Measurements from ENCODE around the gene OSBPL10.

DNA sequence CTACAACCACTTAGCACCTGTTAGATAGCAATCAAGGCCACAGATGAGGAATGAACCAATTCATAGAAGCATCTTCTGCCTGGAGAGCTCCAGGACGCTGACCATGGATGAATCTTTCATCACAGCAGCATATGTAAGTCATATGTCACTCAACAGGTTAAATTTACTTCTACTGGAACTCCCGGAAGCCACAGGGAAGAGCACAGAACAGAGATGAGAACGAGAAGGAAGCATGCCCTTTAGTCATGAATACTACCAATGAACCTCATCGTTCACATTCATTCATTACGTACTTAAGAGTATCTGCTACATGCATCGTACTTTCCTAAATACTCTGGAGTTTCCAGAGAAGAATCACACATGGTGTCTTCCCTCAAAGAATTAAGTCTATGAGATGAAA is 255.5 kb downstream of the OSBPL10 start:
- TF ChIP-seq, protein P1, sequence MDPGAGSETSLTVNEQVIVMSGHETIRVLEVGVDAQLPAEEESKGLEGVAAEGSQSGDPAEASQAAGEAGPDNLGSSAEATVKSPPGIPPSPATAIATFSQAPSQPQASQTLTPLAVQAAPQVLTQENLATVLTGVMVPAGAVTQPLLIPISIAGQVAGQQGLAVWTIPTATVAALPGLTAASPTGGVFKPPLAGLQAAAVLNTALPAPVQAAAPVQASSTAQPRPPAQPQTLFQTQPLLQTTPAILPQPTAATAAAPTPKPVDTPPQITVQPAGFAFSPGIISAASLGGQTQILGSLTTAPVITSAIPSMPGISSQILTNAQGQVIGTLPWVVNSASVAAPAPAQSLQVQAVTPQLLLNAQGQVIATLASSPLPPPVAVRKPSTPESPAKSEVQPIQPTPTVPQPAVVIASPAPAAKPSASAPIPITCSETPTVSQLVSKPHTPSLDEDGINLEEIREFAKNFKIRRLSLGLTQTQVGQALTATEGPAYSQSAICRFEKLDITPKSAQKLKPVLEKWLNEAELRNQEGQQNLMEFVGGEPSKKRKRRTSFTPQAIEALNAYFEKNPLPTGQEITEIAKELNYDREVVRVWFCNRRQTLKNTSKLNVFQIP (CRISPR knock-in tag; IDR thresholded peaks at IDR 0.05; ENCODE audit: borderline replicate concordance, low read depth), result no peak
- TF ChIP-seq CSDC2 (CRISPR knock-in tag; IDR thresholded peaks at IDR 0.05) (no peak), OSR1 (CRISPR knock-in tag; IDR thresholded peaks at IDR 0.05) (no peak), SNAI2 (CRISPR knock-in tag; IDR thresholded peaks at IDR 0.05) (no peak), ZC3H10 (CRISPR knock-in tag; IDR thresholded peaks at IDR 0.05) (no peak), ZFP30 (CRISPR knock-in tag; IDR thresholded peaks at IDR 0.05) (no peak)
- TF ChIP-seq, protein P2, sequence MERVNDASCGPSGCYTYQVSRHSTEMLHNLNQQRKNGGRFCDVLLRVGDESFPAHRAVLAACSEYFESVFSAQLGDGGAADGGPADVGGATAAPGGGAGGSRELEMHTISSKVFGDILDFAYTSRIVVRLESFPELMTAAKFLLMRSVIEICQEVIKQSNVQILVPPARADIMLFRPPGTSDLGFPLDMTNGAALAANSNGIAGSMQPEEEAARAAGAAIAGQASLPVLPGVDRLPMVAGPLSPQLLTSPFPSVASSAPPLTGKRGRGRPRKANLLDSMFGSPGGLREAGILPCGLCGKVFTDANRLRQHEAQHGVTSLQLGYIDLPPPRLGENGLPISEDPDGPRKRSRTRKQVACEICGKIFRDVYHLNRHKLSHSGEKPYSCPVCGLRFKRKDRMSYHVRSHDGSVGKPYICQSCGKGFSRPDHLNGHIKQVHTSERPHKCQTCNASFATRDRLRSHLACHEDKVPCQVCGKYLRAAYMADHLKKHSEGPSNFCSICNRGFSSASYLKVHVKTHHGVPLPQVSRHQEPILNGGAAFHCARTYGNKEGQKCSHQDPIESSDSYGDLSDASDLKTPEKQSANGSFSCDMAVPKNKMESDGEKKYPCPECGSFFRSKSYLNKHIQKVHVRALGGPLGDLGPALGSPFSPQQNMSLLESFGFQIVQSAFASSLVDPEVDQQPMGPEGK (CRISPR knock-in tag; IDR thresholded peaks at IDR 0.05; ENCODE audit: borderline replicate concordance), result no peak

All from SK-N-SH treated with all-trans-retinoic acid at 6 μM for 48 hours (cell line).